Measurements from ENCODE around the gene KRTAP4-8. TPM values are rescaled to one million over a fixed set of nuclear protein-coding genes. Genes with fewer than 3 reads are reported as not detected.
"Not testable (repeated sequence)": the region's sequence is repeated elsewhere in the genome, so short reads cannot be mapped to it uniquely, and the experiment has no call there.

Gene KRTAP4-8
- total RNA-seq, 4 donors from 2014 or later, result 4.4 to 15.2 (median 13.6) TPM; not detected in 1

- TF ChIP-seq EP300 (IDR thresholded peaks at IDR 0.05) (no peak), POLR2A (IDR thresholded peaks at IDR 0.05) (no peak), CTCF (IDR thresholded peaks at IDR 0.05) (no peak), POLR2AphosphoS5 (IDR thresholded peaks at IDR 0.05) (no peak)
- H3K27me3 ChIP-seq, result peaks cover 4% of the 10 kb centered on the region
- no peak overlapping the region for H3K27ac ChIP-seq
- no peak for DNase-seq (ENCODE audit: low spot score in 2 of 2)
- H3K36me3 ChIP-seq, result no peaks in the 10 kb centered on the region
- H3K4me1 ChIP-seq, result no peaks in the 10 kb centered on the region
- no peak overlapping the region for H3K4me3 ChIP-seq
- no peaks in the 10 kb centered on the region for H3K9me3 ChIP-seq
- WGBS, result 81% methylated on average over 1 of the region's 1 CpG
Measured at GRCh38 chr17:41064301-41064700, 33.6 kb downstream of the KRTAP4-8 start.

GRCh38 chr17:41063449-41063848 lies 34.5 kb downstream of the KRTAP4-8 start:
- Histone ChIP-seq H3K4me1 (no peaks in the 10 kb centered on the region), H3K9me3 (no peaks in the 10 kb centered on the region), H3K27me3 (peaks cover 4% of the 10 kb centered on the region), H3K36me3 (no peaks in the 10 kb centered on the region), H3K27ac (no peak overlapping the region), H3K4me3 (no peak overlapping the region)
- 82% methylated on average over 4 of the region's 4 CpGs for WGBS
- no peak for DNase-seq (ENCODE audit: low spot score in 2 of 2)
- no peak for TF ChIP-seq CTCF (IDR thresholded peaks at IDR 0.05)
- TF ChIP-seq POLR2A (IDR thresholded peaks at IDR 0.05), result no peak
- TF ChIP-seq EP300 (IDR thresholded peaks at IDR 0.05), result no peak
- no peak for TF ChIP-seq POLR2AphosphoS5 (IDR thresholded peaks at IDR 0.05)

DNA sequence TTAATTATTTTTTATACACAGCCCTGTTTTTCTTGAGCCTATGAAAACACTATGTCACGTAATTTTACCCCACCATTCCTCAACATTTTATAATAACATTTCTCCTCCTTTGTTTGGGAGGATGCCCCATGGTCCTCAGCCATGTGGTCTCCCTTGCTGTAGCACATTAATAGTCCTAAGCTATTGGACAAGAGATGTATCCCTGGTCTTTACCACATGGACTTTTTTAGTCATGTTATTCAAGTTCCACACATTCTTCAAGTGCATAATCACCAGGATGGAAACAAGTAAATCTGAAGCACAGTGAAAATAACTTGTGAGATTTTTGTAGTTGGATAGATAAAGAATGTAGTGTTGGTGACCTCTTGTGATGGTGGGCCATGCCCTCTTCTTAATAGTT lies 36.0 kb downstream of the KRTAP4-8 start:
- TF ChIP-seq CTCF (IDR thresholded peaks at IDR 0.05) (no peak), POLR2AphosphoS5 (IDR thresholded peaks at IDR 0.05) (no peak), EP300 (IDR thresholded peaks at IDR 0.05) (no peak), POLR2A (IDR thresholded peaks at IDR 0.05) (no peak)
- no peak overlapping the region for H3K27ac ChIP-seq
- no peaks in the 10 kb centered on the region for H3K36me3 ChIP-seq
- no peak overlapping the region for H3K4me3 ChIP-seq
- H3K9me3 ChIP-seq, result no peaks in the 10 kb centered on the region
- 47% methylated on average over 1 of the region's 1 CpG for WGBS
- no peaks in the 10 kb centered on the region for H3K4me1 ChIP-seq
- H3K27me3 ChIP-seq, result peaks cover 4% of the 10 kb centered on the region
- DNase-seq (ENCODE audit: low spot score in 2 of 2), result no peak

DNA sequence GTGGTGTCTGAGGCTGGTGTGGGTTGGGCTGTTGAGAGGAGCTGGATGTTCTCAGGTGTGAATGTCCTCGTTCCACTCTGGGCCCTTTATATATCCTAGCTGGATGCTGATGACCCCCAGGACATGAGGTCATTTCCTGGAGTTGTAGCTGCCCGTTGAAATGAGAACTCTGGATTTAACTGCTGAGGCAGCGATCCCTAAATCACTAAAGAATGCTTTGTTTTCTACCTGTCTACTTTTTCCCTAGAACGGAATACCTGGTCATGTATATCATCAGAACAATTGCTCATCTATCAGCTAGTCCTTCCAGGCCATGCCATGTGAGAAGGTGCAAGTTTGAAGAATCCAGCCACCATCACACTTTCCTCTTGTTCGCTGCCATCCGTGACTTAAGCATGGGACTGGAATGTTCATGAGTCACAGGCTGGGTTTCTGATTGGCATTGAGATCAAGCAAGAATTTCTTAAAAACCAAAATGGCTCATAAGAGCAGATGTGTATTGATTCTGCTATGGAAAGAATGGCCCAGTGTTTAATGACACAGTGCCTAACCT lies 37.8 kb downstream of the KRTAP4-8 start, which contains the start of gene KRTAP2-3:
Gene KRTAP2-3, minus strand, starts transcription at position 63 of the 553 bp plus-strand sequence. CDS start 64 bp downstream, outside the sequence.
- 68% methylated on average over 5 of the region's 6 CpGs for WGBS

DNA sequence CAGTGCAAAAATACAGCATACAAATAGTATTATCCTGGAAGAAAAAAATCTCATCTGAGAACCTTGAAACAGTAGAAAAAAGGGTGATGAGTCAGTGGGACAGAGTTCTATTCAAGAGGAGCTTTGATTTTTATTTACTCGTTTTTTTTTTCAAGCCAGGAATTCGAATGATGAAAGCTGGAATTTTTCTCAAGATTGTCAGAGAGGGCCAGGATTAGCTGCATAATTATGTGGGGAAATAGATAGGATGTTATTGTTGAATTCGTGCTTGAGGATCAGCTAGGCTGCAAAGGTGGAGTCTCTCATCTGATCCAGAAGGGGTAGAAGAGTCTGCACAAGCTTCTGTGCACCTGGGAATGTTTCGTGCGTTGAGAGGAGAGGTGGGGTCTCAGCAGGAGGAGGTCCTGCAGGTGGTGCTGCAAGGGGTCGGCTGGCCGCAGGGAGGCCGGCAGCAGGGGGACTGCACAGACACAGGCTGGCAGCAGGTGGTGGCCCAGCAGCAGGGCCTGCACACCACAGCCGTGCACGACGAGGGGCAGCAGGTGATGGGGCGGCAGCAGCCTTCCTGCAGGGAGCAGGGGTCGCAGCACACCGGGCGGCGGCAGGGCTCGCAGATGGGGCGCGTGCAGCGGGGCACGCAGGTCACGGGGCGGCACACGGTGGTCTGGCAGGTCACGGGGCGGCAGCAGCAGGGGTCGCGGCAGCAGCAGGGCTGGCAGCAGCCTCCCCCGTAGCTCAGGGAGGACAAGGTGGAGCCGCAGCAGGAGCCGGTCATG lies 38.5 kb downstream of the KRTAP4-8 start:
- WGBS, result 59% methylated on average over 6 of the region's 31 CpGs

More for the DNA sequence above, 37.8 kb downstream of the KRTAP4-8 start, which contains the start of gene KRTAP2-3:
- Histone ChIP-seq H3K36me3 (no peaks in the 10 kb centered on the region), H3K4me1 (no peaks in the 10 kb centered on the region), H3K4me3 (no peak within 1 kb of the TSS), H3K9me3 (no peaks in the 10 kb centered on the region), H3K27ac (no peak within 1 kb of the TSS), H3K27me3 (peaks cover 4% of the 10 kb centered on the region)
- TF ChIP-seq POLR2A (IDR thresholded peaks at IDR 0.05), result no peak
- no peak for TF ChIP-seq EP300 (IDR thresholded peaks at IDR 0.05)
- TF ChIP-seq CTCF (IDR thresholded peaks at IDR 0.05), result no peak
- TF ChIP-seq POLR2AphosphoS5 (IDR thresholded peaks at IDR 0.05), result no peak
- DNase-seq (ENCODE audit: low spot score in 2 of 2), result no peak

More for the DNA sequence above, 38.5 kb downstream of the KRTAP4-8 start:
- not testable (repeated sequence) for H3K27me3 ChIP-seq; H3K4me3 ChIP-seq; H3K9me3 ChIP-seq; H3K27ac ChIP-seq; DNase-seq (ENCODE audit: low spot score in 2 of 2); H3K4me1 ChIP-seq; H3K36me3 ChIP-seq

Measured in suprapubic skin (tissue), 4 donors.